GM12878 (cell line): Measurements from ENCODE around the gene STX19. TPM values are rescaled to one million over a fixed set of nuclear protein-coding genes. Genes with fewer than 3 reads are reported as not detected.

Experiments
- ATAC-seq: fragments of 200-7000 bp; cut with Tn5 transposase; 3 replicates; pipeline ENCODE4 v1.9.1; 2020; ENCODE audit warnings: mild to moderate bottlenecking, moderate library complexity
- BruUV-seq: library from RNA; stranded (reverse); fragments of 400-500 nt; replicated peaks from 2 replicates; lab custom pipeline; 2021; lab: Mats Ljungman, UMichigan
- CTCF ChIA-PET: fragments of 300-600 bp; sonication (Branson Sonifier 250); formaldehyde crosslinking; extraction: SDS; loops from one replicate; lab custom pipeline; 2021; ENCODE audit warnings: inconsistent platforms; lab: Yijun Ruan, JAX
- POLR2A ChIA-PET: fragments of 350-600 bp; formaldehyde crosslinking; extraction: SDS; loops from one replicate; lab custom pipeline; 2021; ENCODE audit warnings: inconsistent platforms; lab: Charles Lee
- RAD21 ChIA-PET: fragments of 300-600 bp; sonication (Branson Sonifier 250); formaldehyde crosslinking; loops from one replicate; lab custom pipeline; 2023; ENCODE audit warnings: antibody characterized with exemption; ENCODE audit not compliant: unreplicated experiment; lab: Charles Lee
- SMC1A ChIA-PET: fragments of 300-600 bp; sonication (Branson Sonifier 250); formaldehyde crosslinking; loops from one replicate; lab custom pipeline; 2023; ENCODE audit not compliant: unreplicated experiment, uncharacterized antibody; lab: Charles Lee
- DNase-seq: peaks from one replicate; pipeline ENCODE4 v3.0.0-alpha.2; 2011; ENCODE audit warnings: low read depth, low spot score
- FAIRE-seq: peaks from 3 replicates; lab custom pipeline; 2011; peaks lifted over from hg19 to GRCh38; lab: Jason Lieb, UNC
- H2AFZ ChIP-seq: 2 replicates; pipeline ENCODE4 v1.6.0; 2011; ENCODE audit warnings: low read depth, low read length, control low read depth; ENCODE audit not compliant: control insufficient read depth
- H3K27ac ChIP-seq: 2 replicates; pipeline ENCODE4 v1.5.1; 2011; ENCODE audit warnings: control low read depth; ENCODE audit not compliant: control insufficient read depth, insufficient read depth
- H3K27me3 ChIP-seq, 2 experiments: replicated peaks in 1 of 2; 2 replicates each; pipeline versions ENCODE4 v1.6.0 to v1.6.1; 2011; ENCODE audit warnings: low read length in 1 of 2; ENCODE audit not compliant: control insufficient read depth in 2 of 2, insufficient read depth in 2 of 2
- H3K36me3 ChIP-seq, 2 experiments: 2 replicates each; pipeline ENCODE4 v1.5.1; 2011; ENCODE audit warnings: low read length in 1 of 2; ENCODE audit not compliant: control insufficient read depth in 2 of 2, insufficient read depth in 2 of 2
- H3K4me1 ChIP-seq: 2 replicates; pipeline ENCODE4 v1.6.1; 2011; ENCODE audit warnings: mild to moderate bottlenecking, low read length, moderate library complexity, mixed read lengths; ENCODE audit not compliant: control insufficient read depth, insufficient read depth
- H3K4me2 ChIP-seq: 2 replicates; pipeline ENCODE4 v1.6.0; 2011; ENCODE audit warnings: control low read depth; ENCODE audit not compliant: control insufficient read depth, insufficient read depth
- H3K4me3 ChIP-seq: fragments of 200-600 bp; sonication (generic); 2 replicates; pipeline ENCODE4 v1.5.1; 2016
- H3K79me2 ChIP-seq: 2 replicates; pipeline ENCODE4 v1.6.0; 2011; ENCODE audit warnings: low read length; ENCODE audit not compliant: control insufficient read depth, insufficient read depth
- H3K9ac ChIP-seq: 2 replicates; pipeline ENCODE4 v1.8.0; 2011; ENCODE audit warnings: low read length, control low read depth, mixed read lengths; ENCODE audit not compliant: control insufficient read depth, insufficient read depth
- H3K9me3 ChIP-seq: replicated peaks from 3 replicates; pipeline ENCODE4 v1.5.1; 2011; ENCODE audit warnings: mild to moderate bottlenecking, low read length; ENCODE audit not compliant: control insufficient read depth, insufficient read depth
- H4K20me1 ChIP-seq: 2 replicates; pipeline ENCODE4 v1.6.0; 2011; ENCODE audit not compliant: control insufficient read depth, insufficient read depth
- ATF2 ChIP-seq: IDR thresholded peaks from 2 replicates; pipeline ENCODE4 v1.6.1; 2012; ENCODE audit warnings: low read length, inconsistent platforms
- ATF3 ChIP-seq: IDR thresholded peaks from 2 replicates; pipeline ENCODE4 v1.6.1; 2011; ENCODE audit warnings: low read depth, mild to moderate bottlenecking, low read length, moderate library complexity, borderline replicate concordance; ENCODE audit errors: extremely low read depth
- BCL11A ChIP-seq: IDR thresholded peaks from 2 replicates; pipeline ENCODE4 v1.6.1; 2011; ENCODE audit warnings: low read depth, low read length
- BCL3 ChIP-seq: IDR thresholded peaks from 2 replicates; pipeline ENCODE4 v1.6.1; 2011; ENCODE audit warnings: borderline replicate concordance, low read depth, mild to moderate bottlenecking, moderate library complexity, low read length; ENCODE audit not compliant: insufficient read depth, poor library complexity, severe bottlenecking
- CBFB ChIP-seq: IDR thresholded peaks from 2 replicates; pipeline ENCODE4 v1.6.1; 2016; ENCODE audit warnings: antibody characterized with exemption, low read depth
- CBX5 ChIP-seq: sonication (generic); IDR thresholded peaks from 2 replicates; pipeline ENCODE4 v1.6.1; 2016; ENCODE audit warnings: low read depth, moderate library complexity, mild to moderate bottlenecking, inconsistent platforms
- DPF2 ChIP-seq: fragments of 450-650 bp; IDR thresholded peaks from 2 replicates; pipeline ENCODE4 v1.6.1; 2017; ENCODE audit warnings: mild to moderate bottlenecking
- EGR1 ChIP-seq, 2 experiments: IDR thresholded peaks; 1 replicate in 1 of 2; 2 replicates in 1 of 2; pipeline ENCODE4 v1.6.1; 2011 to 2012; ENCODE audit warnings: low read depth in 2 of 2, low read length in 2 of 2, borderline replicate concordance in 1 of 2, mild to moderate bottlenecking in 1 of 2, moderate library complexity in 1 of 2
- FOS ChIP-seq: IDR thresholded peaks from 3 replicates; pipeline ENCODE4 v1.6.1; 2011; ENCODE audit warnings: borderline replicate concordance; ENCODE audit not compliant: insufficient read length; ENCODE audit errors: extremely low read depth
- IKZF1 ChIP-seq: fragments of 450-650 bp; conservative IDR thresholded peaks from 2 replicates; pipeline ENCODE4 v1.6.1; 2017; ENCODE audit warnings: antibody characterized with exemption, mild to moderate bottlenecking
- IRF5 ChIP-seq: fragments of 450-650 bp; IDR thresholded peaks from 2 replicates; pipeline ENCODE4 v1.6.1; 2017; ENCODE audit warnings: borderline replicate concordance
- JUND ChIP-seq: IDR thresholded peaks from 2 replicates; pipeline ENCODE4 v1.6.1; 2012; ENCODE audit warnings: low read depth, mild to moderate bottlenecking, low read length, improper control_type of control experiment, moderate library complexity
- NFYA ChIP-seq: IDR thresholded peaks from 2 replicates; pipeline ENCODE4 v1.6.1; 2011; ENCODE audit warnings: low read depth, mild to moderate bottlenecking, low read length, improper control_type of control experiment, borderline replicate concordance
- SMARCA5 ChIP-seq: fragments of 450-650 bp; IDR thresholded peaks from 2 replicates; pipeline ENCODE4 v1.6.1; 2017; ENCODE audit warnings: mild to moderate bottlenecking
- SPI1 ChIP-seq: IDR thresholded peaks from 2 replicates; pipeline ENCODE4 v1.6.1; 2011; ENCODE audit warnings: low read depth, mild to moderate bottlenecking, low read length, moderate library complexity, borderline replicate concordance; ENCODE audit not compliant: insufficient read depth
- TARDBP ChIP-seq: IDR thresholded peaks from 2 replicates; pipeline ENCODE4 v1.6.1; 2016; ENCODE audit warnings: borderline replicate concordance
- ZNF207 ChIP-seq: fragments of 450-650 bp; IDR thresholded peaks from 2 replicates; pipeline ENCODE4 v1.6.1; 2014; ENCODE audit warnings: antibody characterized with exemption, mild to moderate bottlenecking, borderline replicate concordance
- ZNF217 ChIP-seq: fragments of 450-650 bp; IDR thresholded peaks from 2 replicates; pipeline ENCODE4 v1.6.1; 2017; ENCODE audit warnings: antibody characterized with exemption, mild to moderate bottlenecking
- WGBS: methylation state at CpG from one replicate; pipeline ENCODE4 v1.1.6; 2016; ENCODE audit warnings: low lambda C conversion rate; ENCODE audit not compliant: insufficient replicate concordance, insufficient coverage; ENCODE audit errors: missing lambda C conversion rate; 5-methylcytosine and 5-hydroxymethylcytosine counted together
- in situ Hi-C: fragments of 300-500 bp; cut with MboI; formaldehyde crosslinking; loops from 9 replicates; pipeline ENCODE4 v1.14.3; 2018; ENCODE audit warnings: mixed read lengths
- intact Hi-C: fragments of 100-400 bp; cut with micrococcal nuclease; formaldehyde crosslinking; loops from one replicate; pipeline ENCODE4 v1.14.2; 2022; ENCODE audit not compliant: unreplicated experiment
- polyA plus RNA-seq, 11 experiments: library from polyadenylated mRNA; depleted of rRNA in 4 of 11; unstranded in 6 of 11; stranded (reverse) in 5 of 11; fragments of >200 nt; fragmentation: Nextera tagmentation in 4 of 11; fragmentation: Illumina TruSeq in 1 of 11; extraction: Ambion mirVana in 4 of 11; extraction: Trizol in 1 of 11; gene quantifications; 1 replicate in 1 of 11; 2 replicates in 10 of 11; pipeline versions ENCODE4 v1.2.1 to v1.2.3, GENCODE V29; 2011 to 2016; ENCODE audit warnings: inconsistent platforms in 2 of 11, missing spikeins in 2 of 11, low read depth in 1 of 11
- total RNA-seq, 4 experiments: library from RNA; depleted of rRNA in 3 of 4; stranded (reverse); fragments of >200 nt in 3 of 4; fragmentation: Illumina TruSeq in 1 of 4; extraction: Trizol in 1 of 4; gene quantifications; 2 replicates each; pipeline versions ENCODE4 v1.2.1 to v1.2.3, GENCODE V29; 2013 to 2021

STX19 gene
- total and polyA plus RNA-seq, 10 of the 15 experiments (the other 5 are each of a cell fraction or from before 2014, with no cell fraction given): 0.10 to 0.14 (median 0.11) TPM; not detected in 7

GRCh38 chr3:93973131-93974126 is 55.0 kb downstream of the STX19 start, which contains the start of gene PROS1:
TSS of gene PROS1 (minus strand) at chr3:93973896. CDS start at chr3:93973749, 147 bp downstream.
- FAIRE-seq: peak; percentile 35
- in situ Hi-C loops (no loop called here), intact Hi-C loops (no loop called here)
- no peaks in the 10 kb centered on the region for H4K20me1 ChIP-seq
- no peaks in the 10 kb centered on the region for H3K9me3 ChIP-seq
- peaks cover 0 to 8% of the 10 kb centered on the region in 2 experiments; a peak in 1 of 4 replicates for H3K27me3 ChIP-seq
- WGBS: 4% methylated on average over 33 of the region's 53 CpGs
- no peaks in the 10 kb centered on the region for H3K79me2 ChIP-seq
- no peaks in the 10 kb centered on the region for H3K36me3 ChIP-seq
- SMC1A ChIA-PET: interaction anchor here (1.1 kb wide), 1 partner anchor 31 kb away, joined by 3 read pairs; no protein-coding TSS in a partner anchor
- H3K4me3 ChIP-seq: peak within 1 kb of the TSS; percentile 61
- RAD21 ChIA-PET: no interaction called here
- ATAC-seq: peak; percentile 92
- H3K4me2 ChIP-seq: peak within 1 kb of the TSS; percentile 94
- H3K9ac ChIP-seq: peak within 1 kb of the TSS; percentile 2; the same call in 1 of the 2 replicates
- peak within 1 kb of the TSS; percentile 89 for H2AFZ ChIP-seq
- H3K4me1 ChIP-seq: no peaks in the 10 kb centered on the region
- DNase-seq: no peak
- BruUV-seq: no TSS peak
- POLR2A ChIA-PET: no interaction called here
- CTCF ChIA-PET: interaction anchor here (1.2 kb wide), 1 partner anchor 96 kb away, joined by 3 read pairs; no protein-coding TSS in a partner anchor
- H3K27ac ChIP-seq: no peak within 1 kb of the TSS
- TF ChIP-seq SMARCA5 (no peak), JUND (no peak), EGR1 (IDR thresholded peaks at IDR 0.05; ENCODE audit: borderline replicate concordance in 1 of 2, low read depth in 2 of 2, low read length in 2 of 2) (0 out of 3 replicates have a peak, but pooled peaks of 1 of the 2 experiments have one; percentile 26), IKZF1 (peak; percentile 40), ATF2 (no peak), CBFB (no peak), IRF5 (no peak), ZNF207 (no peak), NFYA (no peak), ATF3 (no peak), BCL3 (no peak), TARDBP (no peak), DPF2 (no peak), BCL11A (no peak), CBX5 (no peak), ZNF217 (no peak), FOS (no peak), SPI1 (peak; percentile 45; the same call in 1 of the 2 replicates)
